Urinary bladder (tissue), 4 donors: ENCODE data around the gene NLGN4Y. TPM values are rescaled to one million over a fixed set of nuclear protein-coding genes. Genes with fewer than 3 reads are reported as not detected.
A peak's percentile ranks its signal among the peaks of the same experiment; 100 is the strongest.

Experiments used
- DNase-seq: peaks from one replicate; pipeline ENCODE4 v3.0.0-alpha.2; 2015; ENCODE audit errors: extremely low spot score
- H3K27ac ChIP-seq: one replicate; pipeline ENCODE4 v1.5.1; 2013; ENCODE audit warnings: low read depth, mild to moderate bottlenecking, moderate library complexity
- H3K36me3 ChIP-seq: one replicate; pipeline ENCODE4 v1.6.1; 2013; ENCODE audit warnings: mild to moderate bottlenecking, moderate library complexity; ENCODE audit not compliant: insufficient read depth
- H3K4me1 ChIP-seq: one replicate; pipeline ENCODE4 v1.6.1; 2013; ENCODE audit warnings: mild to moderate bottlenecking, moderate library complexity; ENCODE audit not compliant: insufficient read depth
- H3K4me3 ChIP-seq: one replicate; pipeline ENCODE4 v1.5.1; 2013; ENCODE audit warnings: low read depth, low read length
- WGBS: extraction: QIAGEN DNeasy Blood & Tissue Kit; methylation state at CpG from one replicate; pipeline ENCODE4 v1.1.7; 2013; 5-methylcytosine and 5-hydroxymethylcytosine counted together
- polyA plus RNA-seq: library from polyadenylated mRNA; stranded (reverse); fragments of 200-250 nt; gene quantifications from one replicate; pipeline ENCODE4 v1.2.3, GENCODE V29; 2013
- total RNA-seq: library from RNA; depleted of rRNA; stranded (reverse); fragments of >200 nt; gene quantifications from one replicate; pipeline ENCODE4 v1.2.3, GENCODE V29; 2014
- donor health status: healthy with polysubstance abuse.
- donor health status: healthy.

Gene NLGN4Y
- 0.05 TPM for total RNA-seq
- polyA plus RNA-seq, result 9.4 TPM

DNA sequence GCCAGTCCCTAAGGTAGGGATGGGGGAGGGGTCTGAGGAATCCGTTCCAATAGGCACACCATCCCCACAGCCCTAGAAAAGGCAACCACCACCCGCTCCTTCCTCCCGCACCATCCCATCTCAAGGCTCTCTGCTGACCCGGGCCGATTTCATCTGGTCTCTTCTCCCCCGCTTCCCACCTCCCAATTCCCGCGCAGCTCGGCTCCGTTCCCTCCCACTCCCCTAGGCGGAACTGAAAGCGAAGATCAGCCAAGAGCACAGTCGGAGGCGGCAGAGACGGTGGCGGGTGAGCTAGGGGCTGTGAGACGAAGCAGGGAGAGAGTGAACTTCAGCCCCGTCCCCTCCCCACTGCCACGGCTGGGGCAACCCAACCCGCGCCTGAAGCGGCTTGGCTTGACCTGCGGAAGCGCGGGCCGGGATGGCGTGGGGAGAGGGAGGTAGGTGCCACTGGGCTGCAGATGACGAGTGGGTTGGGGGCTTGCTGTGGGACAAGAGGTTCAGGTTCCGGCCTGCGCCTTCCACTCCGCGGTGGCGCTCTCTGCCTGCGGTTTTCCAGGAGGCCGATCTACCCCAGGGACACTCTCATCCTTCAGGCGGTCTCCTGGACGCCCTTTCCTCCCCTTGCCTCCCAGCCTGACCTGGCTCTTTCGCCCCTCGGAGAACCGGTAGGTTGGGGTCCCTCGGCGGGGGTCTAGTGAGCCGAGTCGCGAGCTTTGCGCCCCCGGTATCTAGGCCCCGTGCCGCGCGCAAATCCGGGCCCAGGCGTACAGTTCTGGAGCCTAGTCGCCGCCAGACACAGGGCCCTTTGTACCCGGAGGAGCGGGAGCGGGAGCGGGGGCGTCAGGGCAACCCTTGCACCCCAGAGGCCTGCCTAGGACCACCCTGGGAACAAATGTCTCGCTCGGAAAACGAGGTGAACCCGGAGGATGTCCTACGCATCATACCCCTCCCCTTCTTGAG, at the start of gene NLGN4Y:
TSS of gene NLGN4Y (plus strand) at position 258 of the 960 bp plus-strand sequence. CDS start 97,591 bp downstream, outside the sequence.
- H3K4me3 ChIP-seq, result peak within 1 kb of the TSS; percentile 60
- peak within 1 kb of the TSS; percentile 74 for H3K27ac ChIP-seq
- peak; percentile 3 for DNase-seq
- under 1% methylated on average over 65 of the region's 65 CpGs for WGBS
- no peaks in the 10 kb centered on the region for H3K36me3 ChIP-seq
- H3K4me1 ChIP-seq, result no peaks in the 10 kb centered on the region

DNA sequence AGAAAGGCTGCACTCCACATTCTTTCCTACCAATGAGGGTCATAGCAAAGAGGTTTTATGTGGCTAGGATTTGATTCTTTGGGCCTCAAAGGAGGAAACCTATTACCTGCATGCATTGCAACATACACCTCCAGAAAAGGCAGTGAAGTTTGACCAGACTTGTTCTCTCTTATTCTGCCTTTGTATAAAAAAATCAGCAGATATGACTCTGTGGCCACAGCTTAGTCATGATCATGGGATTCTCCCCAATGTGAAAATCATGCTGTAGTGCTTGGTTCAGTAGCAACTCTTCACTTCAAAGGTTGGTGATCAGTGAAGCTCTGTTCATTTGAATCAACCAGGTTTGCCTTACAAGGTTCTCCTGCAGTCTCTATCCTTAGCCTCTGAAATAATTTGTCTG, 38.4 kb upstream of the NLGN4Y start:
- Histone ChIP-seq H3K4me3 (no peak overlapping the region), H3K4me1 (no peaks in the 10 kb centered on the region), H3K27ac (no peak overlapping the region), H3K36me3 (no peaks in the 10 kb centered on the region)
- DNase-seq, result no peak

DNA sequence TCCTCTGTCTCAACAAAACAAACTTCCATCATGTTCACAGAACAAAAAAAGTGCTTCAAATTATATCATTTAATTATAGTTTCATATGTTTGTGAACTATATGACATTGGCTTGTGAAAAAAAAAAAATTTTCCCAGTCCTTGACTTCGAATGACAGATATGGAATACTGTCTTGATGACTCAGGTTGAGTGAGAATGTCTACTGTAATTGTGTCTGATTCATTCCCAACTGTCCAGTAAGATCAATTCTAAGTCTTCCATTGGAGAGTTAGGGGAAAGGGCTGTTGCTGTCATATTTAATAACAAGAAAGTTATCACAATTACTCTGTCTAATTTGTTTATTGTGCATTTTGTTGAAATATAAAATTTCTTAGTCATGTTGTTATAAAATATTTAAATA, 34.1 kb upstream of the NLGN4Y start:
- WGBS, result 65% methylated on average over 1 of the region's 1 CpG
- no peaks in the 10 kb centered on the region for H3K4me1 ChIP-seq
- DNase-seq, result no peak
- H3K4me3 ChIP-seq, result no peak overlapping the region
- no peaks in the 10 kb centered on the region for H3K36me3 ChIP-seq
- H3K27ac ChIP-seq, result no peak overlapping the region

DNA sequence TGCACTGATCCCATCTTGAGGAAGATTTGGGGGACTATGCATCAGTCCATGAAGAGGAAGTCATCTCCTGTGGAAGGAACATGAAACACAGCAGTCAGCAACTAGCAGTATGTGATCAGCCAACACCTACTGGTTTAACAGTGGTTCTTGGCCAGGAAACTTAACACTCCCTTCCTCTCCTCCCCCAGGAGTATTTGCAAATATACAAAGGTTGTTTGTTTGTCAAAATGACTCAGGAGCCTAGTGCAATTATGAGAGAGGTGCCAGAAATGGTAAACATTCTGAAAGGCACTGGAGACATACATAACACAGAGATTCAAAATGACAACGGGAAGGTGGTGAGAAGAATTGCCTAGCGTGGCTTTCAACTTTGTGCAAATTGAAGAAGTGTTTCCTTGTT, 26.3 kb upstream of the NLGN4Y start:
- Histone ChIP-seq H3K36me3 (no peaks in the 10 kb centered on the region), H3K4me1 (no peaks in the 10 kb centered on the region), H3K4me3 (no peak overlapping the region), H3K27ac (no peak overlapping the region)
- 67% methylated on average over 2 of the region's 2 CpGs for WGBS
- no peak for DNase-seq

DNA sequence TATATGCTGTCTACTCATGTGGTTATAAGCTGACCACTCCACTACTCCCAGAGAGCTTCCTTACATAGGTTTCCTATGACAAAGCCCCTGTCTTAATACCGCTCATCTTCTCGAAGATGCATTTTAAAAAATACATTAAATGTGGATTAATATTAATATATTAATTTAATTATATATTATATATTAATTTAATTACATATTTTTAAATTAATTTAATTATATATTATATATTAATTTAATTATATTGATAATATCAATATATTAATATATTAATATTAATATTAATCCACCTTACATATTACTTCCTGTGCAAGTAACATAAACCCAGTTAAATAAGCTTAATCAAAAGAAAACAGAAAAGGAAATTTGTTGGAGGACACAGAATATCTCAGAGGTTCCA, 19.7 kb upstream of the NLGN4Y start:
- no peak for DNase-seq
- Histone ChIP-seq H3K27ac (no peak overlapping the region), H3K36me3 (no peaks in the 10 kb centered on the region), H3K4me1 (no peaks in the 10 kb centered on the region), H3K4me3 (no peak overlapping the region)
- WGBS, result 99% methylated on average over 2 of the region's 2 CpGs

DNA sequence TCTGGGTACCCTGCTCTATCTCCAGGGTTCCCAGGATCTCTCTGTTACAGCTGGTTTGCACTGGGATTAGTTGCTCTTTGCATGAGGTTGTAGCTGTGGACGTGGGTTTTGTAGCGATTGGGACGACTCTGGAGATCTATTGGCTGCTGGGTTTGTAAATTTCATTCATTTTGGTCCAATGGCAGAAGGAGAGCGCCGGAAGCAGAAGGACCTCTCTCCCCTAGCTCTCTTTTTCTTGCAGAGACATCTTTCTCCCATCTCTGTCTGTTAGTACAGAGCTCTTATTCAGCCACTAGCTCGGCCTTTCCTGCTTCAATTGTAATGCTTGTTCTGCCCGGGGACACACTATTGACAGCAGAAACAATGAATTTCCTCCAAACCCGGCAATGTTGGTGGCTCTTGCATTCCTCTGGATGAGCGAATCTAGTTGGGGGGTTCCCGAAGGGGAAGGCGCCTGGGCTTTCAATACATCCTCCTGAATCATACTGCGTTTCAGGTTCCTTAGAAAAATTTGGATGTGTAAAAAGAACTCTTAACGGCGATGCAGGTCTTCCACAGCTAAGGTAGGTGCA, 1.9 kb upstream of the NLGN4Y start:
- WGBS, result 3% methylated on average over 14 of the region's 14 CpGs
- DNase-seq, result peak; percentile 7
- peak overlapping the region; percentile 29 for H3K4me3 ChIP-seq
- H3K36me3 ChIP-seq, result no peaks in the 10 kb centered on the region
- H3K4me1 ChIP-seq, result no peaks in the 10 kb centered on the region
- no peak overlapping the region for H3K27ac ChIP-seq

DNA sequence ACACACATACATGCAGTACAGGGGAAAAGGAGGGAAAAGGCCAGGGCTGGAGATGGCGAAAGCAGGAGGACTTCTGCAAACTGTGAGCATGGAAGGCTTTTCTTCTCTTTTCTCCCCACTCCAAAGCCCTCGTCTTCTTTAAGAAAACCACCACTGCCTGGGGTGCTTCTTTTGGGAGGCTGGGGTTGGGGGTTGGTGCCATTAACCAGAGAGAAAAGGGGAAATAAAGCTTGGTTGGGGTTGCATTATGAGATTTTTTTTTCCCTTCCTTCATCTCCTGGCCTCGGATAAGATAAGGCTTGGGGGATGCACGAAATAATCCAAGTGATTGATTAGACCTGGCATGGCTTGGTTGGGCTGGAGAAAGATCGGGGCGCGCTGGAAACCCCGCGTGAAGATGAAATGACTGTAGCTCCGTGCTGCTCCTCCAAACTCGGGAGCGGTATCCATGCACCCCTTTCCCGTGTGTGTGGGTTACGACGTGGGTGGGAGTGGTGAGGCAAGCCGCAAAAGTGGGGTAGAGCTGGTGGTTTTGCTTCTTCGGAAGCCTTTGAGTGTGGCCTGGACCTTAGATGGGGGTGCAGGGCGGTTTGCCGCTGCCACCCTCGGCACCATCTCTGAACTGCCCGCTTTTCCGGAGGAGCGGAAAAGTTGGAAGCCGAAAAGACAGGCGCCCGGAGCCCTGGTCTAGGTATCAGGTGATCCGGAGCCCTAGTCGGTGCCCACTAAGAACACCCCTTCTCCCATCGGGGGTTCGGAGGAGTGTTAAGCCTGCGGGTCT, 648 bp upstream of the NLGN4Y start:
- Histone ChIP-seq H3K4me3 (peak overlapping the region; percentile 60), H3K4me1 (no peaks in the 10 kb centered on the region), H3K36me3 (no peaks in the 10 kb centered on the region), H3K27ac (no peak overlapping the region)
- WGBS, result 2% methylated on average over 31 of the region's 31 CpGs
- DNase-seq, result no peak

DNA sequence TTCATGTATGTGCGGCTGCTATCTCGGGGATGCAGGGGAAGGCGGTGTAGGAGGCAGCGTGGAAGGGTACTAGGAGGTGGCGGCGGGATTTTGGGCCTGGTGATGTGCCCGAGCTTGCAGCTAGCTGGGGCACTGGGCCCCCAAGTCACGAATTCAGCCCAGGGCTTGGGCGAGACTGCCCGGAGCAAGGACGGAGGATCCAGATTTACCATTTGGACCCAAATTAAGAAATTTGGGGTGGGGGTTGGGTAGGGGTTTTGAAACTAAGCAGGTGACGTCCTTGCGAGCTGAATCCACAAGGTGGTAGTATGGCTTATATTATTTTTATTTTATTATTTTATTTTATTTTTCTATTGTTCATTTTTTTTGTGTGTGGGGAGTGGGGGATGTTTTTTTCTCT, 986 bp downstream of the NLGN4Y start:
- Histone ChIP-seq H3K4me1 (no peaks in the 10 kb centered on the region), H3K27ac (peak overlapping the region; percentile 38), H3K36me3 (no peaks in the 10 kb centered on the region), H3K4me3 (peak overlapping the region; percentile 60)
- 2% methylated on average over 13 of the region's 13 CpGs for WGBS
- no peak for DNase-seq

DNA sequence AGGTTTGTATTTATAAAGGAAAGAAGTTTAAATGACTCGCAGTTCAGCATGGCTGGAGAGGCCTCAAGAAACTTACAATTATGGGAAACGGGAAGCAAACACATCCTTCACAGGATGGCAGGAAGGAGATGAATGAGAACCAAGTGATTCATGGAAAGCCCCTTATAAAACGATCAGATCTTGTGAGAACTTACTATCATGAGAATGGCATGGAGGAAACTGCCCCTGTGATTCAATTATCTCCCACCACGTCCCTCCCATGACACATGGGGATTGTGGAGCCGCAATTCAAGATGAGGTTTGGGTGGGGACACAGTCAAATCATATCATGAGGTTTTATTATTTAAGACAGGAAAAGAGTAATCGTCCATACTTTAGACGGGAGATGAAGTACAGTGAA, 4.0 kb downstream of the NLGN4Y start:
- Histone ChIP-seq H3K4me1 (no peaks in the 10 kb centered on the region), H3K4me3 (no peak overlapping the region), H3K36me3 (no peaks in the 10 kb centered on the region), H3K27ac (no peak overlapping the region)
- no peak for DNase-seq
- WGBS, result 81% methylated on average over 7 of the region's 7 CpGs

DNA sequence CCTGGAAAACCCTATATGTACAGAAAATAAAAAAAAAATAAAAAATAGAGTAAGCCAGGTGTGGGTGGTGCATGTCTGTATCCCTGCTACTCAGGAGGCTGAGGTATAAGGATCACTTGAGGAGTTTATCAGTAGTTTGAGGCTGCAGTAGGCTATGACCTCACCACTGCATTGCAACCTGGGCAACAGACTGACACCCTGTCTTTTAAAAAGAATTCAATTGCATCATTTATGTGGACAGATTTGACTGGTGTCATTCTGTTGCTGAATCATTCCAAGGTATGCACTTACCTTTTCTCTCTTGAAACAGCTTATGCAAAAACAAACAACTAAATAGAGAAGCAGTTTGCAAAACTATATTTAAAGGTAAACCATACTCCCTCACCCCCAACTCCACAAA, 12.4 kb downstream of the NLGN4Y start:
- Histone ChIP-seq H3K27ac (no peak overlapping the region), H3K4me3 (no peak overlapping the region), H3K36me3 (no peaks in the 10 kb centered on the region), H3K4me1 (no peaks in the 10 kb centered on the region)
- DNase-seq, result no peak

DNA sequence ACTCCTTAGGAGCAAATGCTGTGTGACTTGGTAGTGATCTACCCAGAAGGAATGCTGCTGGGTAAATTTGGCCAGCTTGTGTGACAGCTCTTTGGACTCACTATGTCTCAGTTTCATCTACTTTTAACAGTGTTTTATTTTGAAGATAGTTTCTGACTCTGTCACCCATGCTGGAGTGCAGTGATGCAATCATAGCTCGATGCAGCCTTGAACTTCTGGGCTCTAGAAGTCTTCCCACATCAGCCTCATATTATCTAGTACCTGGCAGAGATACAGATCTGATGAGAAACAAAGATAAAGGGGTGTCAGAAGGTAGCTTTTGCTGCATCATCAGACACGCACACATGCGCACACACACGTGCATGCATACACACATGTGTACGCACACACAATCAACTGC, 19.2 kb downstream of the NLGN4Y start:
- no peak overlapping the region for H3K27ac ChIP-seq
- no peak for DNase-seq
- WGBS, result 95% methylated on average over 5 of the region's 5 CpGs
- no peaks in the 10 kb centered on the region for H3K36me3 ChIP-seq
- H3K4me1 ChIP-seq, result no peaks in the 10 kb centered on the region
- no peak overlapping the region for H3K4me3 ChIP-seq

DNA sequence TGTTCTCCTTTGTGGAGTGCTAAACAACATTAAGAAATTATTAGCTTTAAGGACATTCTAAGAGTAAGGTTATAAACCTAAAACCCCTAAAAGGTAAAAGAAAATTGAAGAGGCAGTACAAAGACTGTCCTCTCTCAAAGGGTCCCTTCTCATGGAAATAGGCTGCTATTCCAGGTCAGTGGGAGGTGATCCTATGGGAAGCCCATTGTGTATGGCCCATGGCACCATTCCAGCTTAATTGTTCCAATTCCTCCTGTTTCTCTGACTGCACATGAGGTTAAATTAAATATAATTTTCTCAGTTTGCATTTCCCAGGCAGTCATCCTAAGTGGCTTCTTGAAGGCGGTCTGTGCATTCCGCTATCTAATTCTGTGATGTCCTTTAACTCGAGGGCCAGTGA, 57.0 kb downstream of the NLGN4Y start:
- DNase-seq, result no peak
- no peak overlapping the region for H3K27ac ChIP-seq
- H3K4me3 ChIP-seq, result no peak overlapping the region
- H3K36me3 ChIP-seq, result no peaks in the 10 kb centered on the region
- H3K4me1 ChIP-seq, result peaks cover 2% of the 10 kb centered on the region
- 87% methylated on average over 3 of the region's 3 CpGs for WGBS

DNA sequence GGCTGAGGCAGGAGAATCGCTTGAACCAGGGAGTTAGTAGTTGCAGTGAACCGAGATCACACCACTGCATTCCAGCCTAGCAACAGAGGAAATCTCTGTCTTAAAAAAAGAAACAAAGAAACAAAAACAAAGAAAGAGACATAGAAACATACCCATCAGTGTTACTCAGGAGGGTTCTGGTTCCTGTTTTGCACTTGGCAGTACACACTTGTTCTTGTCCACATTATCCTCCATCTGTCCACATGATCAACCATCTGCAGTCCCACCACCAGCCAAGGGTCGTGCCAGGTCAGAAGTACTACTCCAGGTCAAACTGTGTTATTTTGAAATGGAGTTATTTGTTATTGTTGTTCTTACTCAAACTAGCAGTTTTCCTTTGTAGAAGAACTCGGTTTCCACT, 62.4 kb downstream of the NLGN4Y start:
- no peak for DNase-seq
- Histone ChIP-seq H3K36me3 (no peaks in the 10 kb centered on the region), H3K4me3 (no peak overlapping the region), H3K27ac (no peak overlapping the region), H3K4me1 (peaks cover 2% of the 10 kb centered on the region)
- 76% methylated on average over 4 of the region's 4 CpGs for WGBS

DNA sequence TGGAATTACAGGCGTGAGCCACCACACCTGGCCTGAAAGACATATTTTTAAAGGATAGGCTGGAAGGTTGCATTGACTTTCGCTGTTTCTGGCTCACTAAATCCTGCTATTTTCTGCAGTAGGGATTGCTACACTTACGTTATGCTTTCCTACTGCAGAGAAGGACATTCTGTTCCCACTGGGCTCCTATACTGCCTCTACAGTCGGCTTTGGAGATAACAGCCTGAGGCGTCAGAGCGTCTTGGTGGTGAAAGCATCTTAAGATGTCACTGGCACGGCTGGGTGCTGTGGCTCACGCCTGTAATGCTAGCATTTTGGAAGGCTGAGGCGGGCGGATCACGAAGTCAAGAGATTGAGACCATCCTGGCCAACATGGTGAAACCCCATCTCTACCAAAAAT, 77.0 kb downstream of the NLGN4Y start:
- Histone ChIP-seq H3K27ac (no peak overlapping the region), H3K36me3 (no peaks in the 10 kb centered on the region), H3K4me1 (no peaks in the 10 kb centered on the region), H3K4me3 (no peak overlapping the region)
- WGBS, result 91% methylated on average over 11 of the region's 11 CpGs
- no peak for DNase-seq
